ENCODE results near the gene ULK2. TPM values are rescaled to one million over a fixed set of nuclear protein-coding genes. Genes with fewer than 3 reads are reported as not detected.

ULK2 gene
- total RNA-seq, 3 donors from 2014 or later: 22.1 to 25.6 (median 23.0) TPM

DNA sequence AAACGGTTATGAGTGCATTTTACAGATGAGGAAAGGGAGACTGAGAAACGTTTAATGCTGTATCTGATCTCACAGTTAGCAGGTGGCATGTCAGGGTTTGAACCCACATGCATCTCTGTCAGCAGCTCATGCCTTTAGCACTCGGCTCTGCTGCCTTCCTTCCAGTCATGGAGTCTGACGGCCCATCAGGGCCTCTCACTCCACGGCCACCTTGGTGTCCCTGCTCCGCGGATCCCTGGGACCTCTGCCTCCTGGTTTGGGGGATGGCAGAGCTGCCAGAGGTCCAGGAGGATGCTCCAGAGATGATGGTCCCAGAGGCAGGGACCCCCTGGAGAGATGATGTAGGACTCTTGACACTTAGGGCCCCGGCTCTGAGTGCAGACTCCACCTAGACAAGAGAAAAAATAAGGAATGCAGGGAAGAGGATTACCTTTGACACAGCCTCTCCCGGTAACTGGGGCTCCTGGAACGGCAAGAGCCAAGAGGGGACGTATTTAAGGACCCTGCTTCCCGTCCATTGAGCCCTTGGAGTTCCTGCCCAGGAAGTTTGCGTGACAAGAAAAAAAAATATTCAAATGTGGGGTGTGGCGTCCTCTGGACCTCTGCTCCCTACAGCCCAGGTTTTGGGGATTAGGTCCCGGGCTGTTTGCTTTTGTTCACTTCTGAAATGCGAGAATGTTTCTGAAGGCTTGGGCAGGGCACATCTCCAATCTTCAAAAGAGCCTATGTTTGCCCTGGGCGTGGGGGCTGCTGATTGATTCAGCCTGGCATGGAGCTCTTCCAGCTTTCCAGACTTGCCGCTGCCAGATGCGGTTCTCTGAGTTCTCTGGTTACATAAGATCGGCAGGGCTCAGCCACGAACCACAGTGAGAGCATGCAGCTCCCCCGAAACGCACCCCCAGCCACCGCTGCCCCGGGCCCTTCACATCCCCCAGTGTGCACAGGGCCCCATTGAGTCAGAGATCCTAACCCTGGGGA is 119.6 kb downstream of the ULK2 start, which contains the start of gene ALDH3A1:
ALDH3A1 (minus strand) TSS at position 470 of the 978 bp plus-strand sequence. CDS start 3,169 bp downstream, outside the sequence.
- DNase-seq (ENCODE audit: low spot score in 2 of 2): no peak
- intact Hi-C loops (cut with DNase I; ENCODE audit: low total_unique reads): no loop called here

DNA sequence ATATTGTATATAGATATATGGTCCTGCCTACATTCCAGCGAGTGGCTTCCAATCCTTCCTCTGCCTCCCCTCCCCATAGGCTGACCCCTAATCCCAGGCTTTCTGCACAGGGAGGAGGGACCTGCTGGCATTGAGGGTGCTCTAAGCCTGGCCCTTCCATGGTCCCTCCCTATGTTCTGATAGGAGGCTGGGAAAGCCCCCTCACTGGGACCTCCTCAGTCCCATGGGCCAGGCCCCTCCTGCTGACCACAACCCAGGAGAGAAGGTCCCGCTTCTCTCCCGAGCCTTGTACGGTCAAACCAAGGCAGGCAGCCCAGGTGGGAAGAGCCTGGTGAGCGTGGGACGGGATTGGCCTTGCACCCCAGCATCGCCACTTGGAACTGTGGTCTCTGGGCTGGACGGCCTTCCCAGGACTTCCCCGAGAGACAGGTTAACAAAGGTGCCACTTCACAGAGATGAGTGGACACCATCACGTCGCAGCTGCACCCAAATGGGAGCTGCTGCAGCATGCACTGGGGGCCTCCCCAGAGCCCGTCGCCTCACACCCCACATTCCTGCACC is 120.5 kb downstream of the ULK2 start:
- no peak overlapping the region for H3K4me3 ChIP-seq
- H3K4me1 ChIP-seq: peaks cover 3 to 5% of the 10 kb centered on the region in 2 donors
- H3K27ac ChIP-seq: no peak overlapping the region
- H3K36me3 ChIP-seq: no peaks in the 10 kb centered on the region
- H3K9me3 ChIP-seq: no peaks in the 10 kb centered on the region
- TF ChIP-seq POLR2AphosphoS5 (IDR thresholded peaks at IDR 0.05) (no peak), POLR2A (IDR thresholded peaks at IDR 0.05) (no peak), CTCF (IDR thresholded peaks at IDR 0.05) (no peak)
- intact Hi-C loops (cut with DNase I; ENCODE audit: low total_unique reads): no loop called here
- DNase-seq (ENCODE audit: low spot score in 2 of 2): no peak
- H3K27me3 ChIP-seq: no peaks in the 10 kb centered on the region

More for the DNA sequence above, 119.6 kb downstream of the ULK2 start, which contains the start of gene ALDH3A1:
- TF ChIP-seq POLR2A (IDR thresholded peaks at IDR 0.05) (no peak), POLR2AphosphoS5 (IDR thresholded peaks at IDR 0.05) (no peak), CTCF (IDR thresholded peaks at IDR 0.05) (no peak)
- Histone ChIP-seq H3K4me1 (peaks cover 3 to 5% of the 10 kb centered on the region in 2 donors), H3K36me3 (no peaks in the 10 kb centered on the region), H3K9me3 (no peaks in the 10 kb centered on the region), H3K27ac (peak within 1 kb of the TSS; percentile 38 to 64), H3K4me3 (no peak within 1 kb of the TSS), H3K27me3 (no peaks in the 10 kb centered on the region)

- peaks cover 3 to 5% of the 10 kb centered on the region in 2 donors for H3K4me1 ChIP-seq
- H3K27ac ChIP-seq: no peak overlapping the region
- intact Hi-C loops (cut with DNase I; ENCODE audit: low total_unique reads): no loop called here
These were observed 121.2 kb downstream of the ULK2 start for GRCh38 chr17:19746517-19746916.

GRCh38 chr17:19744922-19745757 is 122.6 kb downstream of the ULK2 start:
- peak; percentile 73 to 83 (median 83) for TF ChIP-seq CTCF (IDR thresholded peaks at IDR 0.05)
- no peak for TF ChIP-seq POLR2A (IDR thresholded peaks at IDR 0.05)
- no peaks in the 10 kb centered on the region for H3K9me3 ChIP-seq
- intact Hi-C loops (cut with DNase I; ENCODE audit: low total_unique reads): no loop called here
- peak overlapping the region; percentile 72 to 84 for H3K27ac ChIP-seq
- no peaks in the 10 kb centered on the region for H3K27me3 ChIP-seq
- H3K4me1 ChIP-seq: peaks cover 3 to 5% of the 10 kb centered on the region in 2 donors
- H3K36me3 ChIP-seq: no peaks in the 10 kb centered on the region
- peak overlapping the region; percentile 49 to 77 (median 50) for H3K4me3 ChIP-seq
- peak; percentile 90 to 92 for DNase-seq (ENCODE audit: low spot score in 2 of 2)

More at GRCh38 chr17:19746517-19746916, 121.2 kb downstream of the ULK2 start:
- no peak for TF ChIP-seq POLR2AphosphoS5 (IDR thresholded peaks at IDR 0.05)
- TF ChIP-seq CTCF (IDR thresholded peaks at IDR 0.05): no peak
- TF ChIP-seq POLR2A (IDR thresholded peaks at IDR 0.05): no peak
- DNase-seq (ENCODE audit: low spot score in 2 of 2): no peak
- no peak overlapping the region for H3K4me3 ChIP-seq
- H3K27me3 ChIP-seq: no peaks in the 10 kb centered on the region
- no peaks in the 10 kb centered on the region for H3K36me3 ChIP-seq
- no peaks in the 10 kb centered on the region for H3K9me3 ChIP-seq

Data from breast epithelium (tissue), 4 donors.